Stomach (tissue), 9 donors: ENCODE data around the gene USP24. TPM values are rescaled to one million over a fixed set of nuclear protein-coding genes. Genes with fewer than 3 reads are reported as not detected.

ENCODE experiments used
- DNase-seq, 2 donors: peaks; one replicate each; pipeline versions ENCODE4 v3.0.0 to v3.0.0-alpha.2; 2013 to 2019
- H3K27ac ChIP-seq, 5 donors: fragments of 200-600 bp in 4 of 5; sonication (generic) in 4 of 5; one replicate each; pipeline ENCODE4 v1.5.1; 2013 to 2019; ENCODE audit warnings: mild to moderate bottlenecking in 1 of 5, moderate library complexity in 1 of 5
- H3K27me3 ChIP-seq, 3 donors: fragments of 200-600 bp; sonication (generic); one replicate each; pipeline ENCODE4 v1.5.1; 2017 to 2019; ENCODE audit warnings: mixed run types in 1 of 3
- H3K36me3 ChIP-seq, 4 donors: fragments of 200-600 bp; sonication (generic); 1 replicate in 3 of 4; 2 replicates in 1 of 4; pipeline ENCODE4 v1.5.1; 2016 to 2019
- H3K4me1 ChIP-seq, 4 donors: fragments of 200-600 bp; sonication (generic); one replicate each; pipeline ENCODE4 v1.5.1; 2016 to 2019
- H3K4me3 ChIP-seq, 4 donors: fragments of 200-600 bp; sonication (generic) in 3 of 4; one replicate each; pipeline ENCODE4 v1.5.1; 2016 to 2019; ENCODE audit warnings: mild to moderate bottlenecking in 1 of 4
- H3K9me3 ChIP-seq, 4 donors: fragments of 200-600 bp; sonication (generic); one replicate each; pipeline ENCODE4 v1.5.1; 2016 to 2019
- CTCF ChIP-seq, 7 experiments: fragments of 450-650 bp in 4 of 7; fragments of 200-600 bp in 3 of 7; sonication (generic) in 3 of 7; IDR thresholded peaks; one replicate each; pipeline ENCODE4 v1.5.1; 2016 to 2019; ENCODE audit warnings: antibody characterized with exemption in 7 of 7, control low read depth in 2 of 7, mild to moderate bottlenecking in 1 of 7
- EP300 ChIP-seq: sonication (generic); formaldehyde crosslinking; IDR thresholded peaks from one replicate; pipeline ENCODE4 v1.6.1; 2017; ENCODE audit warnings: antibody characterized with exemption
- POLR2A ChIP-seq, 4 donors: fragments of 450-650 bp; IDR thresholded peaks; one replicate each; pipeline ENCODE4 v1.6.1; 2016; ENCODE audit warnings: antibody characterized with exemption in 4 of 4, control low read depth in 2 of 4, mild to moderate bottlenecking in 1 of 4, moderate library complexity in 1 of 4
- POLR2AphosphoS5 ChIP-seq, 3 donors: sonication (generic); formaldehyde crosslinking; IDR thresholded peaks; one replicate each; pipeline ENCODE4 v1.6.1; 2016; ENCODE audit warnings: antibody characterized with exemption in 3 of 3
- WGBS, 5 donors: extraction: QIAGEN DNeasy Blood & Tissue Kit in 3 of 5; methylation state at CpG; one replicate each; pipeline versions ENCODE4 v1.1.5 to v1.1.7; 2013 to 2018; 5-methylcytosine and 5-hydroxymethylcytosine counted together
- intact Hi-C: fragments of 100-400 bp; cut with DNase I; formaldehyde crosslinking; loops from one replicate; pipeline ENCODE4 v1.15.1; 2023; ENCODE audit warnings: low total_unique reads
- polyA plus RNA-seq, 3 donors: library from polyadenylated mRNA; stranded (reverse); fragments of 200-250 nt; gene quantifications; one replicate each; pipeline ENCODE4 v1.2.3, GENCODE V29; 2013
- total RNA-seq, 5 donors: library from RNA; depleted of rRNA; stranded (reverse); fragments of >200 nt; gene quantifications; one replicate each; pipeline versions ENCODE4 v1.1.0 to v1.2.3, GENCODE V29; 2014 to 2016
- donor health status: healthy with polysubstance abuse.
- donor health status: Bipolar disorder and iron deficiency.
- donor health status: healthy.

USP24 gene
- total and polyA plus RNA-seq, 8 donors = 5.5 to 114 (median 17.0) TPM

GRCh38 chr1:55079651-55080050 lies 135.5 kb downstream of the USP24 start:
- TF ChIP-seq POLR2A (IDR thresholded peaks at IDR 0.05) = no peak
- Histone ChIP-seq H3K4me1 (no peaks in the 10 kb centered on the region), H3K4me3 (no peak overlapping the region), H3K9me3 (no peaks in the 10 kb centered on the region), H3K27me3 (no peaks in the 10 kb centered on the region), H3K36me3 (peaks cover 55 to 100% (median 100%) of the 10 kb centered on the region in 4 donors), H3K27ac (no peak overlapping the region)
- intact Hi-C loops = no loop called here
- DNase-seq = no peak
- WGBS, 5 donors = 95 to 98% (median 98%) methylated on average over 7 of the region's 7 CpGs

GRCh38 chr1:55078470-55078869 lies 136.7 kb downstream of the USP24 start:
- Histone ChIP-seq H3K36me3 (peaks cover 54 to 100% (median 100%) of the 10 kb centered on the region in 4 donors), H3K4me1 (no peaks in the 10 kb centered on the region), H3K4me3 (no peak overlapping the region), H3K27ac (no peak overlapping the region), H3K27me3 (no peaks in the 10 kb centered on the region), H3K9me3 (no peaks in the 10 kb centered on the region)
- DNase-seq = no peak
- TF ChIP-seq EP300 (no peak), CTCF (IDR thresholded peaks at IDR 0.05) (no peak), POLR2A (IDR thresholded peaks at IDR 0.05) (no peak), POLR2AphosphoS5 (IDR thresholded peaks at IDR 0.05) (no peak)
- intact Hi-C loops = no loop called here
- WGBS, 5 donors = 72 to 81% (median 80%) methylated on average over 3 of the region's 3 CpGs

GRCh38 chr1:55076356-55076755 lies 138.8 kb downstream of the USP24 start:
- 90 to 100% (median 96%) methylated on average over 1 of the region's 1 CpG for WGBS, 5 donors
- intact Hi-C loops = no loop called here
- TF ChIP-seq POLR2AphosphoS5 (IDR thresholded peaks at IDR 0.05) = no peak
- TF ChIP-seq CTCF (IDR thresholded peaks at IDR 0.05) = no peak
- TF ChIP-seq EP300 = no peak
- no peak for TF ChIP-seq POLR2A (IDR thresholded peaks at IDR 0.05)
- H3K4me3 ChIP-seq = no peak overlapping the region
- H3K4me1 ChIP-seq = no peaks in the 10 kb centered on the region
- DNase-seq = no peak
- no peaks in the 10 kb centered on the region for H3K27me3 ChIP-seq
- peaks cover 57 to 100% (median 100%) of the 10 kb centered on the region in 4 donors for H3K36me3 ChIP-seq
- no peak overlapping the region for H3K27ac ChIP-seq
- H3K9me3 ChIP-seq = no peaks in the 10 kb centered on the region

GRCh38 chr1:55074455-55074854 lies 140.7 kb downstream of the USP24 start:
- 72 to 96% (median 94%) methylated on average over 2 of the region's 2 CpGs for WGBS, 5 donors
- no peak for TF ChIP-seq POLR2A (IDR thresholded peaks at IDR 0.05)
- no peak for TF ChIP-seq CTCF (IDR thresholded peaks at IDR 0.05)
- TF ChIP-seq POLR2AphosphoS5 (IDR thresholded peaks at IDR 0.05) = no peak
- no peak for TF ChIP-seq EP300
- Histone ChIP-seq H3K27ac (no peak overlapping the region), H3K4me3 (no peak overlapping the region), H3K27me3 (no peaks in the 10 kb centered on the region), H3K4me1 (no peaks in the 10 kb centered on the region), H3K9me3 (no peaks in the 10 kb centered on the region), H3K36me3 (peaks cover 64 to 100% (median 100%) of the 10 kb centered on the region in 4 donors)
- intact Hi-C loops = loop anchor here (2.0 kb wide), 1 partner anchor 16 kb away; no protein-coding TSS in a partner anchor
- DNase-seq = no peak

GRCh38 chr1:55073187-55073916 lies 141.8 kb downstream of the USP24 start:
- 81 to 91% (median 82%) methylated on average over 3 of the region's 3 CpGs for WGBS, 5 donors
- H3K36me3 ChIP-seq = peaks cover 68 to 100% (median 100%) of the 10 kb centered on the region in 4 donors
- intact Hi-C loops = no loop called here
- no peaks in the 10 kb centered on the region for H3K4me1 ChIP-seq
- TF ChIP-seq POLR2A (IDR thresholded peaks at IDR 0.05) = no peak
- TF ChIP-seq EP300 = no peak
- no peak for TF ChIP-seq CTCF (IDR thresholded peaks at IDR 0.05)
- no peak for TF ChIP-seq POLR2AphosphoS5 (IDR thresholded peaks at IDR 0.05)
- no peaks in the 10 kb centered on the region for H3K27me3 ChIP-seq
- no peaks in the 10 kb centered on the region for H3K9me3 ChIP-seq
- H3K27ac ChIP-seq = no peak overlapping the region
- no peak overlapping the region for H3K4me3 ChIP-seq
- no peak for DNase-seq
